ENCODE data around the gene FAM53C. TPM values are rescaled to one million over a fixed set of nuclear protein-coding genes. Genes with fewer than 3 reads are reported as not detected.

Gene FAM53C
- total RNA-seq, 4 donors from 2014 or later: 17.8 to 32.4 (median 20.7) TPM

GRCh38 chr5:138344887-138345622 is 7.0 kb downstream of the FAM53C start:
- Histone ChIP-seq H3K4me1 (peaks cover 0 to 4% of the 10 kb centered on the region in 2 donors), H3K4me3 (replicated peaks in 1 of 3) (no peak overlapping the region), H3K36me3 (peaks cover 26 to 35% of the 10 kb centered on the region in 2 donors), H3K9me3 (no peaks in the 10 kb centered on the region), H3K27ac (no peak overlapping the region), H3K27me3 (no peaks in the 10 kb centered on the region)
- WGBS, 2 donors: 95 to 96% methylated on average over 32 of the region's 32 CpGs
- no peak for TF ChIP-seq POLR2A (IDR thresholded peaks at IDR 0.05)
- TF ChIP-seq, protein P1, sequence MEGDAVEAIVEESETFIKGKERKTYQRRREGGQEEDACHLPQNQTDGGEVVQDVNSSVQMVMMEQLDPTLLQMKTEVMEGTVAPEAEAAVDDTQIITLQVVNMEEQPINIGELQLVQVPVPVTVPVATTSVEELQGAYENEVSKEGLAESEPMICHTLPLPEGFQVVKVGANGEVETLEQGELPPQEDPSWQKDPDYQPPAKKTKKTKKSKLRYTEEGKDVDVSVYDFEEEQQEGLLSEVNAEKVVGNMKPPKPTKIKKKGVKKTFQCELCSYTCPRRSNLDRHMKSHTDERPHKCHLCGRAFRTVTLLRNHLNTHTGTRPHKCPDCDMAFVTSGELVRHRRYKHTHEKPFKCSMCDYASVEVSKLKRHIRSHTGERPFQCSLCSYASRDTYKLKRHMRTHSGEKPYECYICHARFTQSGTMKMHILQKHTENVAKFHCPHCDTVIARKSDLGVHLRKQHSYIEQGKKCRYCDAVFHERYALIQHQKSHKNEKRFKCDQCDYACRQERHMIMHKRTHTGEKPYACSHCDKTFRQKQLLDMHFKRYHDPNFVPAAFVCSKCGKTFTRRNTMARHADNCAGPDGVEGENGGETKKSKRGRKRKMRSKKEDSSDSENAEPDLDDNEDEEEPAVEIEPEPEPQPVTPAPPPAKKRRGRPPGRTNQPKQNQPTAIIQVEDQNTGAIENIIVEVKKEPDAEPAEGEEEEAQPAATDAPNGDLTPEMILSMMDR (IDR thresholded peaks at IDR 0.05): no peak
- no peak for DNase-seq
- intact Hi-C loops (cut with DNase I): no loop called here

GRCh38 chr5:138346889-138347288 is 8.8 kb downstream of the FAM53C start:
- WGBS, 2 donors: 91 to 94% methylated on average over 12 to 14 of the region's 14 CpGs
- no peak overlapping the region for H3K4me3 ChIP-seq (replicated peaks in 1 of 3)
- no peak overlapping the region for H3K27ac ChIP-seq
- H3K27me3 ChIP-seq: no peaks in the 10 kb centered on the region
- H3K4me1 ChIP-seq: no peaks in the 10 kb centered on the region
- intact Hi-C loops (cut with DNase I): no loop called here
- H3K9me3 ChIP-seq: no peaks in the 10 kb centered on the region
- H3K36me3 ChIP-seq: peaks cover 26 to 35% of the 10 kb centered on the region in 2 donors
- no peak for DNase-seq
- TF ChIP-seq, protein P1 (IDR thresholded peaks at IDR 0.05): no peak
- no peak for TF ChIP-seq POLR2A (IDR thresholded peaks at IDR 0.05)

GRCh38 chr5:138349852-138350562 is 11.9 kb downstream of the FAM53C start:
- H3K4me1 ChIP-seq: peaks cover 12 to 14% of the 10 kb centered on the region in 2 donors
- H3K27ac ChIP-seq: no peak overlapping the region
- H3K9me3 ChIP-seq: no peaks in the 10 kb centered on the region
- H3K4me3 ChIP-seq (replicated peaks in 1 of 3): no peak overlapping the region
- DNase-seq: no peak
- TF ChIP-seq, protein P1 (IDR thresholded peaks at IDR 0.05): no peak
- TF ChIP-seq POLR2A (IDR thresholded peaks at IDR 0.05): no peak
- intact Hi-C loops (cut with DNase I): no loop called here
- H3K27me3 ChIP-seq: no peaks in the 10 kb centered on the region
- peaks cover 20 to 30% of the 10 kb centered on the region in 2 donors for H3K36me3 ChIP-seq
- 71 to 91% methylated on average over 1 of the region's 1 CpG for WGBS, 2 donors

DNA sequence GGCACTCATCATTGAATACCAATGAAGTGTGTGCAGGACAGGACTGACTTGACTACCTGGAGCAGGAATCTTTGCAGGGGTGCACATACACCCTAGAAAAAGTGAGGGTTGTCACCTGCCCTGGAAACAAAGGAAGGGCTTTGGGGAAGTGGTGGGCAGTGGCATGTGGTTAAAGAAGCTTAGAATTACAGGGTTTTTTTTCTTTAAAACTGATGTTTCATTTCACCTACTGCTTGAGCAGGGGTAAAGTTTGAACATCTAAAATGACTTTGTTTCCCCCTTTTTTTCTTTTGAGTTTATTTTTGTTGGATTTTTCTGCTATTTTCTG is 12.5 kb downstream of the FAM53C start:
- intact Hi-C loops (cut with DNase I): no loop called here
- Histone ChIP-seq H3K36me3 (peaks cover 15 to 24% of the 10 kb centered on the region in 2 donors), H3K4me3 (replicated peaks in 1 of 3) (no peak overlapping the region), H3K4me1 (peaks cover 17 to 18% of the 10 kb centered on the region in 2 donors), H3K27me3 (no peaks in the 10 kb centered on the region), H3K27ac (no peak overlapping the region), H3K9me3 (no peaks in the 10 kb centered on the region)
- no peak for TF ChIP-seq POLR2A (IDR thresholded peaks at IDR 0.05)
- TF ChIP-seq, protein P1 (IDR thresholded peaks at IDR 0.05): no peak
- DNase-seq: no peak

DNA sequence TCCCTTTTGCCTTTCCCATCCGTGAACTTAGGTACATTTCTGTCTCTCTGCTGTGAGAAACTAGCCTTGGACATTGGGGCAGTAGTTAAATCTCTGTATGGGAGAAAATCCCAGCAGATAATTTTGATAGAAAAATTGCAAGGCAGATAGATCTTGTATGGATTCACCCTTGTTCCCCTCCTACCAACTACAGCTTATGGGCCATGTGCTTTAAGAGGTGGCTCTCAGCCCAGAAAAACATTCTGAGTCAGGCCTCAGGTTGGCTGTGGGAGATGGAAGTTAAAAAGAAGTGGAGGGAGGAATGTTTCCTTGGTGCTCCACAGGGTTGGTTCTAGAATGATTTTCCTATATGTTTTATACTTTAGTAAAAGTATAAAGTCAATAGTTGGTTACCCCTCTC is 13.0 kb downstream of the FAM53C start:
- no peak for DNase-seq
- Histone ChIP-seq H3K4me3 (replicated peaks in 1 of 3) (no peak overlapping the region), H3K9me3 (no peaks in the 10 kb centered on the region), H3K27ac (no peak overlapping the region), H3K36me3 (peaks cover 11 to 19% of the 10 kb centered on the region in 2 donors), H3K4me1 (peaks cover 21 to 22% of the 10 kb centered on the region in 2 donors), H3K27me3 (no peaks in the 10 kb centered on the region)
- TF ChIP-seq POLR2A (IDR thresholded peaks at IDR 0.05): no peak
- TF ChIP-seq, protein P1 (IDR thresholded peaks at IDR 0.05): no peak
- intact Hi-C loops (cut with DNase I): no loop called here
- WGBS, 2 donors: 89 to 100% methylated on average over 1 of the region's 1 CpG
